OCI-LY1 (cell line): Measurements from ENCODE around the gene PCP2.

ENCODE experiments used
- CTCF ChIP-seq: fragments of 200-600 bp; sonication (generic), shearing (Covaris generic); IDR thresholded peaks from 2 replicates; pipeline ENCODE4 v1.5.1; 2017; ENCODE audit warnings: mild to moderate bottlenecking, antibody characterized with exemption, low read length, moderate library complexity, mixed read lengths
- EZH2 ChIP-seq: fragments of 200-600 bp; sonication (generic), shearing (Covaris generic); IDR thresholded peaks from 2 replicates; pipeline ENCODE4 v1.8.0; 2017; ENCODE audit warnings: borderline replicate concordance, mixed run types, mild to moderate bottlenecking, antibody characterized with exemption, low read length, moderate library complexity, mixed read lengths

DNA sequence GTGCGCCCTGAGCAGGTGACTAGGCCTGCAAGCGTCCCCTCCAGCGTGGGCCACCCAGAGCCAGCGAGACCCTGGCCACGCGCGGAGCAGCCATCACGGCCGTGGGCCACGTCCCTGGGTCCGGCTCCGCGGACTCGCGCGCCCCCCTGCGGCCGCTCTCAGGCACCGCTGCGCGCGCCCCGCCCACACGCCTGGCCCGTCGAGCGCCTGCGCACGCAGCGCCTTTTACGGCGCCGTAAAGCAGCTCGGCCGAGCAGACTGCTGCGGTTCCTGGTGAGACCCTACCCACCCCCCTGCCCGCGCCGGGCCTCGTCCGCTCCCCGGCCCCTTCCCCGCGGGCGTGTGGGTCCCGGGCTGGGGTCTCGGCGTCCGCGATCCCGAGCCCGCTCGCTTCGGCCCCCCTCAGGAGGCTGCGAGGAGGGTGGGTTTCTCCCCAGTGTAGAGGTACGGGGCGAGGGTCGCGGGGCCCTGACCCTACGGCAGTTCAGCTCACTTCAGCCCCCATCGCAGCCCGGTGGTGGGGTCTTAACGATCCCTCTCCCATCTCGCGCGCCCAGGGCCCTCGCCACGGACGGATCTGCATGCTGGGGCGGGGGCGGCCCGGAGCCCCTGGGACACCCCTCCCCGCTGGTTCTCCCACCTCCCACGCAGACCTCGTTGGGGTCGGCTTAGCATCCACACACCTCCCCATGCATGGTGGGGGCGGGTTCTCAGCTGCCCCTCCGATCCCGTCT, 47.3 kb upstream of the PCP2 start, which contains the start of gene TRAPPC5:
- TF ChIP-seq CTCF (peak; percentile 91), EZH2 (no peak)
